GM19043 (cell line): ENCODE data around the gene GDPGP1.

Experiments used
- ATAC-seq: cut with Tn5 transposase; IDR thresholded peaks from one replicate; pipeline ENCODE4 v1.9.1; 2021; ENCODE audit warnings: low read depth; ENCODE audit not compliant: unreplicated experiment

Gene GDPGP1

GRCh38 chr15:90203473-90203872, 30.5 kb upstream of the GDPGP1 start:
- ATAC-seq: no peak

GRCh38 chr15:90203922-90204321, 30.1 kb upstream of the GDPGP1 start:
- no peak for ATAC-seq

GRCh38 chr15:90205050-90205848, 28.8 kb upstream of the GDPGP1 start:
- no peak for ATAC-seq

- ATAC-seq: no peak
Measured at GRCh38 chr15:90205886-90206285, 28.1 kb upstream of the GDPGP1 start.

- ATAC-seq: no peak
Measured at GRCh38 chr15:90207252-90207651, 26.8 kb upstream of the GDPGP1 start.

- no peak for ATAC-seq
Measured at GRCh38 chr15:90208356-90208755, 25.7 kb upstream of the GDPGP1 start.

- ATAC-seq: no peak
Measured at GRCh38 chr15:90209591-90209990, 24.4 kb upstream of the GDPGP1 start.

- ATAC-seq: no peak
Measured at GRCh38 chr15:90210593-90210992, 23.4 kb upstream of the GDPGP1 start.

- ATAC-seq: no peak
Measured at GRCh38 chr15:90211009-90211408, 23.0 kb upstream of the GDPGP1 start.

GRCh38 chr15:90211440-90212143, 22.4 kb upstream of the GDPGP1 start:
- no peak for ATAC-seq

GRCh38 chr15:90212221-90213098, 21.5 kb upstream of the GDPGP1 start:
- ATAC-seq: no peak

GRCh38 chr15:90213122-90213817, 20.7 kb upstream of the GDPGP1 start:
- no peak for ATAC-seq

GRCh38 chr15:90213818-90214204, 20.2 kb upstream of the GDPGP1 start:
- ATAC-seq: no peak

GRCh38 chr15:90214553-90215196, 19.3 kb upstream of the GDPGP1 start:
- ATAC-seq: no peak

GRCh38 chr15:90217671-90218394, 16.2 kb upstream of the GDPGP1 start:
- ATAC-seq: no peak

GRCh38 chr15:90219421-90220141, 14.4 kb upstream of the GDPGP1 start:
- ATAC-seq: no peak

- no peak for ATAC-seq
Measured at GRCh38 chr15:90221246-90221900, 12.6 kb upstream of the GDPGP1 start.

- ATAC-seq: no peak
Measured at GRCh38 chr15:90222547-90222946, 11.5 kb upstream of the GDPGP1 start.
